GM18505 (cell line): ENCODE measurements around the gene SSH2.

Source experiments
- ATAC-seq: cut with Tn5 transposase; IDR thresholded peaks from one replicate; pipeline ENCODE4 v1.9.1; 2021; ENCODE audit not compliant: unreplicated experiment
- POLR2A ChIP-seq: IDR thresholded peaks from 4 replicates; pipeline ENCODE4 v1.6.1; 2011; ENCODE audit warnings: borderline replicate concordance; ENCODE audit not compliant: insufficient read depth, insufficient read length; ENCODE audit errors: extremely low read depth

The SSH2 gene

GRCh38 chr17:29855686-29856085 is 74.3 kb downstream of the SSH2 start:
- ATAC-seq: no peak
- no peak for TF ChIP-seq POLR2A

DNA sequence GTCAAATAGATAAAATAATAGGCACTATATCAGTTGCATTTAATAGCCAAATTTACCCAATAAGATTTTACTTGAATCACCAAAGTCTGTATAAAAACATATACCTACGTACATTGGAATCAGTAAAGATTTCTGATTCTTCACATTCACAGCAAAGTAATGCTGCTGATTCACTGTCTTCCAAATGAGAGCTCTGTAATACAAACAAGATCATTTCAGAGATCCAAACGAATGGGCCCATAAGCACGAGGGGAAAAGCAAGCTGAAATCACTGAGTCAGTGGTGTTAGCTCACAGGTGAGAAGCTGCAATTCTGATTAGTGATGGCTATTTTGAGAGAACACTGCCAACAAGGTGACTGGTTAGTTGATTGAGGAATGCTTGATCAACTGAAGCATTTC is 81.3 kb downstream of the SSH2 start:
- TF ChIP-seq POLR2A: no peak
- no peak for ATAC-seq

- no peak for TF ChIP-seq POLR2A
- ATAC-seq: no peak
These were observed 82.3 kb downstream of the SSH2 start for GRCh38 chr17:29847527-29848400.

GRCh38 chr17:29847118-29847517 is 82.9 kb downstream of the SSH2 start:
- no peak for ATAC-seq
- TF ChIP-seq POLR2A: no peak

- TF ChIP-seq POLR2A: no peak
- no peak for ATAC-seq
These were observed 83.7 kb downstream of the SSH2 start for GRCh38 chr17:29846298-29846697.

- no peak for TF ChIP-seq POLR2A
- ATAC-seq: no peak
These were observed 85.5 kb downstream of the SSH2 start for GRCh38 chr17:29844339-29845048.

GRCh38 chr17:29840884-29841283 is 89.1 kb downstream of the SSH2 start:
- ATAC-seq: no peak
- no peak for TF ChIP-seq POLR2A

- ATAC-seq: no peak
- no peak for TF ChIP-seq POLR2A
These were observed 90.4 kb downstream of the SSH2 start for GRCh38 chr17:29839656-29840055.

DNA sequence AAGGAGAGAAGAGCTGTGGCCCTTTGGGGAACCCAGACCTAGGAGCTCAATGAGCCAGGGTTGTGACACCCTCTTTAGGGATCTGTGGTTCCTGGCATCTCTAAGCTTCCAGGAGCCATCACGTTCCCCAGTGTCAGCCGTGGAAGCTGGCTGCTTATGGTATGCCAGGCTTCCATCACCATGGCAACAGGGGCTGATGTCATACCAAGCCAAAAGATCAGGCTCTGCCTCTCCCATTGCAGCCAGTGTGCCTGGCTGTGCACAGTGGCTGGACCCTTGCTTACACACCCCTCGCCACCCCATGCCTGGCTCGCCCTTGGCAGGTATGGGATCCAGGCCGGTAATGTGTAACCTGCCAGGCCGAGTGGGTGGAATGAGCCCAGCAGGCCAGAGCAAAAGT is 91.1 kb downstream of the SSH2 start:
- ATAC-seq: no peak
- no peak for TF ChIP-seq POLR2A

- no peak for ATAC-seq
- no peak for TF ChIP-seq POLR2A
These were observed 92.5 kb downstream of the SSH2 start for GRCh38 chr17:29837531-29837930.

DNA sequence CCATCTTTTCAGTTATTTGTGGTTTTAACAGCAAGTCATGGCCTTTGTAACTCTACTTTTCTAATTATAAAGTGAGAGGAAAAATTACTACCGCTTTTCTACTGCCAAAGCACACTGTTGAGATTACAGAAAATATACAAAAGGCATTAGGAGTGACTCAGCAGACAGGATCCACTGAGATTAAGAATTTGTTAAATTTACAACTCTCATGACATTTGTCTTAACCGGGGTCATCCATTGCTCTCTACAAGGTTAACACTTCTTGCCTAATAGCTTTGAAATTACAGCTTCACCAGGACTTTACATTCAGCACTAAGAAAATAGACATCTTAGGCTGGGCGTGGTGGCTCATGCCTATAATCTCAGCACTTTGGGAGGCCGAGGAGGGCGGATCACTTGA is 93.4 kb downstream of the SSH2 start:
- ATAC-seq: no peak
- no peak for TF ChIP-seq POLR2A

DNA sequence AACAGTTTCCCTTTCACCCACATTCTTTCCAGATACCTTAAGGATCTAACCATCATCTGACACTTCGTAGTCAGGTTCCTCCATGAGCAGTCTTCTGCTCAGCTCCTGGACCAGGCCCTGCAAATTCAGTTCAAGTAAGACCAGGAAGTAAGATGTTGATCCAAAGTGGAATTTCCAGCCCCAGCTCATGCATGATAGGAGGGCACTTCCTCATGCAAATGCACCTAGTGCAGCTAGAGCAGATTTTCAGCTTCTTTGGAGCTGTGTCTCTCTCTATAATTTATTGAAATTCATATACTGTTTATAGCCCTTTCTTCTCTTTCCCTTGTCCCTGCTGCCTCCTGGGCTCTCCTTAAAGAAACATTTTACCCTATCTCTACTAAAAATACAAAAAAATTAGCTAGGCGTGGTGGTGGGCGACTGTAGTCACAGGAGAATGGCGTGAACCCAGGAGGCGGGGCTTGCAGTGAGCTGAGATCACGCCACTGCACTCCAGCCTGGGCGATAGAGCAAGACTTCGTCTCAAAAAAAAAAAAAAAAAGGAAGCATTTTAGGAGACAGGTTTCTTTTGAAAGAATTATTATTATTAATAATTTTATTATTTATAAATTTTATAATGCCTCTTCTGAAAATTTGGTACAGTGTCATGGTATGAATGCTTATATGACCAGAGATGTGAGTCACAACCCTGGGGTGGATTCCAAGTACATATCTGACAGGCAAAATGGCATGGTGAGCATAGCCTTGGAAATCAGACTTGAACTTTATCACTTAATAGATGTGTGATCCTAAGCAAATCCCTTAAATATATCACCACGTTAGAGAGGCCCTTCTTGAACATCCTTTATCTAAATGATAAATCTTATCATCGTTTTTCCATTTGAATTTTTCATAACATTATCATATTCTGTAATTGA is 94.3 kb downstream of the SSH2 start:
- TF ChIP-seq POLR2A: no peak
- ATAC-seq: no peak

- TF ChIP-seq POLR2A: no peak
- ATAC-seq: no peak
These were observed 96.2 kb downstream of the SSH2 start for GRCh38 chr17:29833801-29834200.

GRCh38 chr17:29828676-29829284 is 101.2 kb downstream of the SSH2 start:
- no peak for TF ChIP-seq POLR2A
- ATAC-seq: no peak

GRCh38 chr17:29827179-29827578 is 102.8 kb downstream of the SSH2 start:
- no peak for ATAC-seq
- no peak for TF ChIP-seq POLR2A
